Calu3 (cell line): ENCODE results near the gene SIM2. TPM values are rescaled to one million over a fixed set of nuclear protein-coding genes. Genes with fewer than 3 reads are reported as not detected.

Source experiments
- BruUV-seq: library from RNA; stranded (reverse); fragments of 400-500 nt; replicated peaks from 2 replicates; lab custom pipeline; 2021; lab: Mats Ljungman, UMichigan
- CTCF ChIA-PET: fragments of 300-600 bp; sonication (Branson Sonifier 250); formaldehyde crosslinking; loops from one replicate; lab custom pipeline; 2022; ENCODE audit warnings: antibody characterized with exemption; lab: Charles Lee
- DNase-seq: peaks from one replicate; pipeline ENCODE4 v3.0.0; 2022
- H3K27ac Mint-ChIP-seq: one replicate; pipeline ENCODE4 v1.8.0; 2022; ENCODE audit warnings: mixed read lengths; ENCODE audit not compliant: unreplicated experiment
- H3K27me3 Mint-ChIP-seq: one replicate; pipeline ENCODE4 v1.8.0; 2022; ENCODE audit warnings: mixed read lengths; ENCODE audit not compliant: unreplicated experiment
- H3K36me3 Mint-ChIP-seq: one replicate; pipeline ENCODE4 v1.8.0; 2022; ENCODE audit warnings: mild to moderate bottlenecking, moderate library complexity, mixed read lengths; ENCODE audit not compliant: insufficient read depth, unreplicated experiment
- H3K4me1 Mint-ChIP-seq: one replicate; pipeline ENCODE4 v1.8.0; 2022; ENCODE audit warnings: mild to moderate bottlenecking, low read depth, mixed read lengths; ENCODE audit not compliant: unreplicated experiment
- H3K4me3 Mint-ChIP-seq: one replicate; pipeline ENCODE4 v1.8.0; 2022; ENCODE audit warnings: mild to moderate bottlenecking, low read depth, moderate library complexity, mixed read lengths; ENCODE audit not compliant: unreplicated experiment
- H3K9me3 Mint-ChIP-seq: one replicate; pipeline ENCODE4 v1.8.0; 2022; ENCODE audit warnings: low read depth, mixed read lengths; ENCODE audit not compliant: unreplicated experiment
- intact Hi-C: fragments of 100-400 bp; cut with micrococcal nuclease; formaldehyde crosslinking; loops from one replicate; pipeline ENCODE4 v1.10.0; 2022; ENCODE audit not compliant: unreplicated experiment
- total RNA-seq: library from RNA; stranded (reverse); gene quantifications from 2 replicates; pipeline ENCODE4 v1.2.3, GENCODE V29; 2022
- TF ChIP-seq, protein P1 (sequence below): fragments of 200-600 bp; IDR thresholded peaks from one replicate; pipeline ENCODE4 v1.8.0; 2022; ENCODE audit warnings: antibody characterized with exemption; ENCODE audit not compliant: unreplicated experiment

Gene SIM2
- total RNA-seq, 1 experiment from 2014 or later, result 15.4 TPM

- no TSS peak for BruUV-seq
- H3K9me3 Mint-ChIP-seq, result no peaks in the 10 kb centered on the region
- H3K4me1 Mint-ChIP-seq, result no peaks in the 10 kb centered on the region
- no peak for DNase-seq
- CTCF ChIA-PET, result interaction anchor here (1.0 kb wide), 1 partner anchor 81 kb away, joined by 5 read pairs; no protein-coding TSS in a partner anchor
- peaks cover 5% of the 10 kb centered on the region for H3K36me3 Mint-ChIP-seq
- no peaks in the 10 kb centered on the region for H3K27me3 Mint-ChIP-seq
- no peak overlapping the region for H3K4me3 Mint-ChIP-seq
- intact Hi-C loops, result no loop called here
- TF ChIP-seq, protein P1, sequence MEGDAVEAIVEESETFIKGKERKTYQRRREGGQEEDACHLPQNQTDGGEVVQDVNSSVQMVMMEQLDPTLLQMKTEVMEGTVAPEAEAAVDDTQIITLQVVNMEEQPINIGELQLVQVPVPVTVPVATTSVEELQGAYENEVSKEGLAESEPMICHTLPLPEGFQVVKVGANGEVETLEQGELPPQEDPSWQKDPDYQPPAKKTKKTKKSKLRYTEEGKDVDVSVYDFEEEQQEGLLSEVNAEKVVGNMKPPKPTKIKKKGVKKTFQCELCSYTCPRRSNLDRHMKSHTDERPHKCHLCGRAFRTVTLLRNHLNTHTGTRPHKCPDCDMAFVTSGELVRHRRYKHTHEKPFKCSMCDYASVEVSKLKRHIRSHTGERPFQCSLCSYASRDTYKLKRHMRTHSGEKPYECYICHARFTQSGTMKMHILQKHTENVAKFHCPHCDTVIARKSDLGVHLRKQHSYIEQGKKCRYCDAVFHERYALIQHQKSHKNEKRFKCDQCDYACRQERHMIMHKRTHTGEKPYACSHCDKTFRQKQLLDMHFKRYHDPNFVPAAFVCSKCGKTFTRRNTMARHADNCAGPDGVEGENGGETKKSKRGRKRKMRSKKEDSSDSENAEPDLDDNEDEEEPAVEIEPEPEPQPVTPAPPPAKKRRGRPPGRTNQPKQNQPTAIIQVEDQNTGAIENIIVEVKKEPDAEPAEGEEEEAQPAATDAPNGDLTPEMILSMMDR, result no peak
- no peak overlapping the region for H3K27ac Mint-ChIP-seq
These were observed 39.7 kb downstream of the SIM2 start for GRCh38 chr21:36738489-36739126.

DNA sequence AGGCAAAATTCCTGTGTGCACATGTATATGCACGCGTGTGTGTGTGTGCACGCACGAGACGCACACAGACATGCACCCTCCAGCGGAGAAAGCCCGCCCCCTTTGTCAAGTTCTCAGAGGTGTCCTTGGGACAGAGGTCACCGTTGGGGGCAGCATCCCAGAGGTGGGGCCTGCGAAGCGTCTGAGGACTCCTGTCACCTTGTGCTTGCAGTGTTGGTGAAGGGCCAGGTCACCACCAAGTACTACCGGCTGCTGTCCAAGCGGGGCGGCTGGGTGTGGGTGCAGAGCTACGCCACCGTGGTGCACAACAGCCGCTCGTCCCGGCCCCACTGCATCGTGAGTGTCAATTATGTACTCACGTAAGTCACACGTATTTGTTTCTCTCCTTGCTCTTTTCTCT lies 42.6 kb downstream of the SIM2 start:
- TF ChIP-seq, protein P1, result no peak
- Mint-ChIP-seq H3K27me3 (no peaks in the 10 kb centered on the region), H3K4me3 (no peak overlapping the region), H3K9me3 (no peaks in the 10 kb centered on the region), H3K27ac (no peak overlapping the region), H3K4me1 (no peaks in the 10 kb centered on the region), H3K36me3 (peaks cover 7% of the 10 kb centered on the region)
- no TSS peak for BruUV-seq
- CTCF ChIA-PET, result no interaction called here
- intact Hi-C loops, result no loop called here
- DNase-seq, result no peak

- no peaks in the 10 kb centered on the region for H3K4me1 Mint-ChIP-seq
- TF ChIP-seq, protein P1, result no peak
- BruUV-seq, result no TSS peak
- DNase-seq, result no peak
- H3K27me3 Mint-ChIP-seq, result no peaks in the 10 kb centered on the region
- H3K4me3 Mint-ChIP-seq, result no peak overlapping the region
- no peaks in the 10 kb centered on the region for H3K9me3 Mint-ChIP-seq
- intact Hi-C loops, result no loop called here
- no peak overlapping the region for H3K27ac Mint-ChIP-seq
- H3K36me3 Mint-ChIP-seq, result peaks cover 16% of the 10 kb centered on the region
- CTCF ChIA-PET, result no interaction called here
These were observed 44.1 kb downstream of the SIM2 start for GRCh38 chr21:36743008-36743407.

GRCh38 chr21:36743446-36743845 lies 44.5 kb downstream of the SIM2 start:
- Mint-ChIP-seq H3K27me3 (no peaks in the 10 kb centered on the region), H3K4me1 (no peaks in the 10 kb centered on the region), H3K36me3 (peaks cover 18% of the 10 kb centered on the region), H3K27ac (no peak overlapping the region), H3K9me3 (no peaks in the 10 kb centered on the region), H3K4me3 (no peak overlapping the region)
- no peak for DNase-seq
- CTCF ChIA-PET, result no interaction called here
- intact Hi-C loops, result no loop called here
- TF ChIP-seq, protein P1, result no peak
- no TSS peak for BruUV-seq
